ENCODE results near the gene SLC35G1. TPM values are rescaled to one million over a fixed set of nuclear protein-coding genes. Genes with fewer than 3 reads are reported as not detected.

SLC35G1 gene
- total RNA-seq, 1 experiment from 2014 or later, result 6.2 TPM

DNA sequence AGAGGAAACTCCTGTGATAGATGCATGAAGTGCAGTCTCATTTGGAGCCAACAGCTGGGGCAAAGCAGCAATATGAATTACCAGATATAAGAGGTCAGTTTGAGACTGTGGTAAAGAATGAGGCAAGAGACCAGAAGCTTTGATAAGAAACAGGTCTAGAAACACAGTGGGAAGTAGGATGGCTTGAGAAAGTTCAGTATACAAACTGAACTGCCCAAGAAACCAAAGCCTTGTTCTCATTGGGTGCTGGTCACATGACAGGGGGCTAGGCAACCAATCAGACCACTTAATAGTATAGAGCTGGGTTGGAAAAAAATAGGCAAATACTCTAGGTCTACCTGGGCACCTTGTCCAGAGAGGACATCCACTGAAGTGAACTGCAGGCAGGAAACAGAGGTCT lies 53.7 kb downstream of the SLC35G1 start:
- no peak for DNase-seq (ENCODE audit: low spot score)

DNA sequence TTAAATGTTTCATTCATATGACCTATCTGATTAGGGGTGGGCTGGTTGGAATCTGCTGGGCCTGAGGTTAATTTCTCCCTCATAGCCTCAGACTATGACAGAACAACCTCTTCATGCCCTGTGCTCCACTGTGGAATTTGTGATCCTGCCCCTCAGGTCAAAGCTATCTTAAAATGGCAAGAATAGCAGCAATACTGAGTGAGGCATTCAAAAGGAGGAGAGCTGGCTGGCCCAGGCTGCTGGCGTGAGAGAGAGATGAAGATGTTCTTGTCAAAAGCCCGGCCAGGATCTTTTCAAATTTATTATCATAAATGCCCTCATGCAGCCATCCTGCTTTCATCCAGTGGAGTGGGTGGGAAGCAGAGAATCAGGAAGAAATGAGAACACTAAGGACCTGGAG lies 58.1 kb downstream of the SLC35G1 start:
- DNase-seq (ENCODE audit: low spot score), result no peak

Other genes with a start within 250 kb of the SLC35G1 start
- 1.8 and 2.9 TPM in 2 replicates for gene FRA10AC1, start 191.4 kb upstream of the SLC35G1 start, total RNA-seq (2014; rRNA removed; shearing (Covaris generic))
- gene LGI1, start 136.0 kb upstream of the SLC35G1 start, total RNA-seq (2014; rRNA removed; shearing (Covaris generic)), result not detected in 2 replicates
- gene PLCE1, start 100.0 kb downstream of the SLC35G1 start, total RNA-seq (2014; rRNA removed; shearing (Covaris generic)), result 1.4 and 2.1 TPM in 2 replicates

Data from HT-29 (cell line).